Nephron progenitor cell (in vitro differentiated cells): ENCODE results near the gene FAM83D.

Source experiments
- DNase-seq: peaks from one replicate; pipeline ENCODE4 v3.0.0; 2021
- H3K27ac Mint-ChIP-seq: 2 replicates; pipeline ENCODE4 v1.8.0; 2021; ENCODE audit warnings: mild to moderate bottlenecking, moderate library complexity, mixed read lengths
- H3K27me3 Mint-ChIP-seq: 2 replicates; pipeline ENCODE4 v1.8.0; 2021; ENCODE audit warnings: mild to moderate bottlenecking, low read depth, mixed read lengths; ENCODE audit not compliant: poor library complexity
- H3K36me3 Mint-ChIP-seq: 2 replicates; pipeline ENCODE4 v1.8.0; 2021; ENCODE audit warnings: low read depth, mixed read lengths
- H3K4me1 Mint-ChIP-seq: 2 replicates; pipeline ENCODE4 v1.8.0; 2021; ENCODE audit warnings: mixed read lengths
- H3K4me3 Mint-ChIP-seq: 2 replicates; pipeline ENCODE4 v1.8.0; 2021; ENCODE audit warnings: mild to moderate bottlenecking, moderate library complexity, mixed read lengths
- H3K9me3 Mint-ChIP-seq: 2 replicates; pipeline ENCODE4 v1.8.0; 2021; ENCODE audit warnings: mild to moderate bottlenecking, moderate library complexity, mixed read lengths
- TF ChIP-seq, protein P1 (sequence below): fragments of 200-600 bp; sonication (generic); IDR thresholded peaks from 2 replicates; pipeline ENCODE4 v1.5.0; 2021; ENCODE audit warnings: antibody characterized with exemption

FAM83D gene

DNA sequence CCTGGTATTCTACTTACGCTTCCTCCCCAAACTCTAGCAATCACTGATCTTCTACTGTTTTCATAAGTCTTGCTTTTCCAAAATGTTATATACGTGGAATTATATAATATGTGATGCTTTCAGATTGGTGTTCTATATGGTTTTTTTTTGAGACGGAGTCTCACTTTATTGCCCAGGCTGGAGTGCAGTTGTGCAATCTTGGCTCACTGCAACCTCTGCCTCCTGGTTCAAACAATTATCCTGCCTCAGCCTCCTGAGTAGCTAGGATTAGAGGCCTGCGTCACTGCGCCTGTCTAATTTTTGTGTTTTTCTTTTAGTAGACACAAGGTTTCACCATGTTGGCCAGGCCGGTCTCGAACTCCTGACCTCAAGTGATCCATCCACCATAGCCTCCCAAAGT lies 10.9 kb upstream of the FAM83D start:
- Mint-ChIP-seq H3K9me3 (no peaks in the 10 kb centered on the region), H3K36me3 (no peaks in the 10 kb centered on the region), H3K27me3 (peaks cover 33% of the 10 kb centered on the region), H3K27ac (no peak overlapping the region), H3K4me1 (peaks cover 4% of the 10 kb centered on the region), H3K4me3 (no peak overlapping the region)
- DNase-seq = no peak
- TF ChIP-seq, protein P1, sequence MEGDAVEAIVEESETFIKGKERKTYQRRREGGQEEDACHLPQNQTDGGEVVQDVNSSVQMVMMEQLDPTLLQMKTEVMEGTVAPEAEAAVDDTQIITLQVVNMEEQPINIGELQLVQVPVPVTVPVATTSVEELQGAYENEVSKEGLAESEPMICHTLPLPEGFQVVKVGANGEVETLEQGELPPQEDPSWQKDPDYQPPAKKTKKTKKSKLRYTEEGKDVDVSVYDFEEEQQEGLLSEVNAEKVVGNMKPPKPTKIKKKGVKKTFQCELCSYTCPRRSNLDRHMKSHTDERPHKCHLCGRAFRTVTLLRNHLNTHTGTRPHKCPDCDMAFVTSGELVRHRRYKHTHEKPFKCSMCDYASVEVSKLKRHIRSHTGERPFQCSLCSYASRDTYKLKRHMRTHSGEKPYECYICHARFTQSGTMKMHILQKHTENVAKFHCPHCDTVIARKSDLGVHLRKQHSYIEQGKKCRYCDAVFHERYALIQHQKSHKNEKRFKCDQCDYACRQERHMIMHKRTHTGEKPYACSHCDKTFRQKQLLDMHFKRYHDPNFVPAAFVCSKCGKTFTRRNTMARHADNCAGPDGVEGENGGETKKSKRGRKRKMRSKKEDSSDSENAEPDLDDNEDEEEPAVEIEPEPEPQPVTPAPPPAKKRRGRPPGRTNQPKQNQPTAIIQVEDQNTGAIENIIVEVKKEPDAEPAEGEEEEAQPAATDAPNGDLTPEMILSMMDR = no peak

DNA sequence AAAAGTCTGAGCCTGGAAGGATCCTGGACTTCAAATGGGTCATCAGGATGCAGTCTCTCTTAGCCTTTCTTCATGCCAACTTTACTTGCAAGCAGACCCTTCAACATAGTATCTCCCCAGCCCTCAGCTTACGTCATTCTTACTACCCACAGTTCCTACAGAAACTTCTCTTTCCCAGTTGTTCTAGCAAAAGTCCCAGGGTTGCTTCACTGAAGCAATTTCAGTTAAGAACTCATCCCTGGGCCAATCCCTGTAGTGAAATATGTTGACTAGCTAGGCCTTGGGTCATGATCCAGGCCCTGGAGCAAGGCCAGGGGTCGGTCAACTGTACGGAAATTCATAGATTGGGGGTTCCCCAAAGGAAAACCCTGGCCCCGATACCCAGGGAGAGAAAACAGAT lies 8.6 kb upstream of the FAM83D start:
- Mint-ChIP-seq H3K27ac (no peak overlapping the region), H3K4me3 (no peak overlapping the region), H3K36me3 (no peaks in the 10 kb centered on the region), H3K9me3 (no peaks in the 10 kb centered on the region), H3K4me1 (peaks cover 4% of the 10 kb centered on the region), H3K27me3 (peaks cover 40% of the 10 kb centered on the region)
- no peak for DNase-seq
- TF ChIP-seq, protein P1 = no peak

DNA sequence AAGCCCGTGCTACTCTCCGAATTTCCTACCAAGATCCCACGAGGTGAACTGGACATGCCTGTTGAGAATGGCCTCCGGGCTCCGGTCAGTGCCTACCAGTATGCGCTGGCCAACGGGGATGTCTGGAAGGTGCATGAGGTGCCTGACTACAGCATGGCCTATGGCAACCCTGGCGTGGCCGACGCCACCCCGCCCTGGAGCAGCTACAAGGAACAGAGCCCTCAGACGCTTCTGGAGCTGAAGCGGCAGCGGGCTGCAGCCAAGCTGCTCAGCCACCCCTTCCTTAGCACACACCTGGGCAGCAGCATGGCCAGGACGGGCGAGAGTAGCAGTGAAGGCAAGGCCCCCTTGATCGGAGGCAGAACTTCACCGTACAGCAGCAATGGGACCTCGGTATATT lies 8.0 kb upstream of the FAM83D start:
- no peaks in the 10 kb centered on the region for H3K36me3 Mint-ChIP-seq
- no peak overlapping the region for H3K27ac Mint-ChIP-seq
- H3K9me3 Mint-ChIP-seq = no peaks in the 10 kb centered on the region
- peaks cover 4% of the 10 kb centered on the region for H3K4me1 Mint-ChIP-seq
- peaks cover 36% of the 10 kb centered on the region for H3K27me3 Mint-ChIP-seq
- no peak for DNase-seq
- no peak overlapping the region for H3K4me3 Mint-ChIP-seq
- TF ChIP-seq, protein P1 = no peak

DNA sequence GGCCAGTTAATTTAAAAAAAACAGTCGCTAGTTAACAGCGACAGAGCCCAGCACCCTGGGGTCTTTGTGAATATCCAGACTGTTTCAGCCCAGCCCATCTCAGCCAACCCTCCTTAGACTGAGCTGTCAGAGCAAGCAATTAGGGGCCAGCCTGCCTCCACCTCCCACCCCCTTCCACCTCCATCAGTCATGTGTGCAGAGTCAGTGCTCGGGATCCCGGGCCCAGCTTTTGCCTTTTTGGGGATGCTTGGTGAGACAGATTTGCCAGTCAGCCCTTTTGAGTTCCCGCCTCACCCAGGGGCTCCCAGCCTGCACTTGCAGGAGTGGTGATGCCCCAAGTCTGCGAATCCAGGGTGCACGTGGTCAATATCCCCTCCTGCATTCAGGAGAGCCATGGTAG lies 6.5 kb upstream of the FAM83D start:
- Mint-ChIP-seq H3K4me3 (no peak overlapping the region), H3K36me3 (no peaks in the 10 kb centered on the region), H3K9me3 (no peaks in the 10 kb centered on the region), H3K4me1 (peaks cover 4% of the 10 kb centered on the region), H3K27ac (no peak overlapping the region), H3K27me3 (peaks cover 31% of the 10 kb centered on the region)
- no peak for DNase-seq
- TF ChIP-seq, protein P1 = no peak

DNA sequence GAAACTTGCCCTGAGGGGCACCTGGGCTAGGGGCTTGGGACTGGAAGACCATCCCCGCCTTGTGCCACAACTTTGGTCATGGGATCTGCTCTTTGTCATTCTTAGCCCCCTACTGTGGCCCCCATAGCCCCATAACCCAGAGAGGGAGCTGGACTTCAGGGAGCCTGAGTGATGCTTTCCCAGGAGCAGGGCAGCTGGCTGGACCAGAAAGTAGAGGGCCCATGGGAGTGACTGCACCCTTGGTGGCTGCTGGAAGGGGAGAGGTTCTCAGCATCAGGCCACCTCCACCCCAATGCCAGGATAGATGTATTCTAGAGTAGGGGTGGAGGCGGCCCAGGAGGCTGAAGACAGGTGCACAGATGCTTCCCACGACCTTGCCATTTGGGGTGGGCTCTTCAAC lies 5.8 kb upstream of the FAM83D start:
- TF ChIP-seq, protein P1 = no peak

DNA sequence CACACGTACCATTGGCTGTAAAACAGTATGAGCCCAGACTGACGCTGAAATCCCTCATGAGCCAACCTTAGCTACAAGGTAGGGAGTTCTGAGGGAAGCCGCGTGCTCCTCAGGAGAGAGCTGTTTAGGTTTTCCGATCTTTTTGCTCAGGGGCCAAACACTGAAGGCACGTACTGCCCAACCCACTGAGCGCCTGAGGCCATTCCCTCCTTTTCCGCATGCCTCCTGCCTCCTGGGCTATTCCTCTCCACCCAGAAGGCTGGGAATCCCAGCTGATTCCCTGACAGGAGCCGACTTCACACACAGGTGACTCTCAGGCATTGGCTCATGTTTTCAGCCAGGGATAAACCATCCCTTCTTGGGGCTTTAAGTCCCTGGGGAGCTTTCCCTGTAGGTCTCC lies 5.4 kb upstream of the FAM83D start:
- TF ChIP-seq, protein P1 = no peak
- Mint-ChIP-seq H3K27me3 (peaks cover 30% of the 10 kb centered on the region), H3K36me3 (peaks cover 4% of the 10 kb centered on the region), H3K4me3 (no peak overlapping the region), H3K4me1 (peaks cover 4% of the 10 kb centered on the region), H3K9me3 (peaks cover 4% of the 10 kb centered on the region), H3K27ac (no peak overlapping the region)
- DNase-seq = no peak

More for the DNA sequence above, 5.8 kb upstream of the FAM83D start:
- DNase-seq = no peak
- H3K4me3 Mint-ChIP-seq = no peak overlapping the region
- H3K9me3 Mint-ChIP-seq = peaks cover 4% of the 10 kb centered on the region
- peaks cover 4% of the 10 kb centered on the region for H3K4me1 Mint-ChIP-seq
- H3K36me3 Mint-ChIP-seq = peaks cover 4% of the 10 kb centered on the region
- H3K27ac Mint-ChIP-seq = no peak overlapping the region
- peaks cover 30% of the 10 kb centered on the region for H3K27me3 Mint-ChIP-seq
